Fibroblast of lung (primary cell): ENCODE measurements around the gene LOC101059915.
"Not testable (repeated sequence)": the region's sequence is repeated elsewhere in the genome, so short reads cannot be mapped to it uniquely, and the experiment has no call there.

Experiments used
- DNase-seq, 2 donors: peaks; one replicate each; pipeline versions ENCODE4 v3.0.0 to v3.0.0-alpha.2; 2010; ENCODE audit warnings: low read depth in 2 of 2
- H2AFZ ChIP-seq: 2 replicates; pipeline ENCODE4 v1.5.1; 2012; ENCODE audit warnings: low read length, control low read depth, inconsistent platforms
- H3K27ac ChIP-seq: 2 replicates; pipeline ENCODE4 v1.5.1; 2011; ENCODE audit warnings: low read length, control low read depth; ENCODE audit not compliant: insufficient read depth
- H3K27me3 ChIP-seq: 2 replicates; pipeline ENCODE4 v1.5.1; 2011; ENCODE audit warnings: mild to moderate bottlenecking, low read length; ENCODE audit not compliant: control insufficient read depth, insufficient read depth
- H3K36me3 ChIP-seq: 2 replicates; pipeline ENCODE4 v1.5.1; 2011; ENCODE audit warnings: low read length; ENCODE audit not compliant: control insufficient read depth, insufficient read depth
- H3K4me1 ChIP-seq: 2 replicates; pipeline ENCODE4 v1.5.1; 2011; ENCODE audit warnings: low read length; ENCODE audit not compliant: control insufficient read depth, insufficient read depth; ENCODE audit errors: extremely low read depth
- H3K4me2 ChIP-seq: 2 replicates; pipeline ENCODE4 v1.5.1; 2011; ENCODE audit warnings: low read length, control low read depth; ENCODE audit not compliant: insufficient read depth; ENCODE audit errors: extremely low read depth
- H3K4me3 ChIP-seq, 4 experiments: fragments of 200-600 bp in 1 of 4; sonication (generic) in 1 of 4; replicated peaks in 1 of 4; 2 replicates each; pipeline ENCODE4 v1.5.1; 2011 to 2016; ENCODE audit warnings: low read length in 4 of 4, low read depth in 3 of 4, mild to moderate bottlenecking in 3 of 4, control low read depth in 2 of 4, inconsistent platforms in 1 of 4, mixed read lengths in 1 of 4; ENCODE audit not compliant: insufficient read depth in 1 of 4; ENCODE audit errors: control extremely low read depth in 1 of 4
- H3K79me2 ChIP-seq: 2 replicates; pipeline ENCODE4 v1.5.1; 2012; ENCODE audit warnings: mild to moderate bottlenecking, low read length, inconsistent platforms; ENCODE audit not compliant: control insufficient read depth, insufficient read depth
- H3K9ac ChIP-seq: 2 replicates; pipeline ENCODE4 v1.5.1; 2011; ENCODE audit warnings: mild to moderate bottlenecking, low read length, control low read depth; ENCODE audit not compliant: insufficient read depth
- H3K9me3 ChIP-seq: 2 replicates; pipeline ENCODE4 v1.5.1; 2012; ENCODE audit warnings: low read depth, low read length; ENCODE audit not compliant: control insufficient read depth, insufficient read depth
- H4K20me1 ChIP-seq: 2 replicates; pipeline ENCODE4 v1.5.1; 2011; ENCODE audit warnings: low read length; ENCODE audit not compliant: control insufficient read depth, insufficient read depth; ENCODE audit errors: extremely low read depth
- EZH2 ChIP-seq: IDR thresholded peaks from 2 replicates; pipeline ENCODE4 v1.5.1; 2012; ENCODE audit warnings: low read length, control low read depth, mild to moderate bottlenecking; ENCODE audit errors: missing control alignments
- TF ChIP-seq, protein P1 (sequence below), 2 donors: IDR thresholded peaks in 1 of 2; conservative IDR thresholded peaks in 1 of 2; 1 replicate in 1 of 2; 2 replicates in 1 of 2; pipeline ENCODE4 v1.5.1; 2011 to 2012; ENCODE audit warnings: low read length in 2 of 2, control low read depth in 1 of 2, inconsistent platforms in 1 of 2, low read depth in 1 of 2, mild to moderate bottlenecking in 1 of 2

LOC101059915 gene

DNA sequence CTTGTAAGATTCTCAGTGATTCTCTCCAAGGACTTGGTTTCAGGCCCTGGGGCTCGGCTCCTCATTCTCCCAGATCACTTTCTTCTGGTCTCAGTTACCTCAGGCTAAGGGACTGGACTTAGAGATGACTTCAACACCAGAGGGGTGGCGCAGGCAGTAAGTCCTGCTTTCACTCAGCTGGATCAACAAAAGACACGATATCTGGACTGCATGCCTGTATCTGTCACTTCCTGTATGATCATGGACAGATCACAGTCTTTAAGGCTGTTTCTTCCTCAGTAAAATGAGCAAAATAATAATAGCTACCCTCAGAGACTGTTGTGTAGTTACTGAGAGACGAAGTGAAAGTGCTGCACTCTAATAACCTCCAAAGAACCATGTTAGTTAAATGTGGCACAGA, 29.5 kb upstream of the LOC101059915 start:
- peak overlapping the region; percentile 25 for H3K4me2 ChIP-seq
- H2AFZ ChIP-seq, result no peak overlapping the region
- H3K27ac ChIP-seq, result no peak overlapping the region
- H3K9me3 ChIP-seq, result no peaks in the 10 kb centered on the region
- H3K4me3 ChIP-seq, result peak overlapping the region in 1 of 4 experiments; percentile 17
- no peaks in the 10 kb centered on the region for H3K27me3 ChIP-seq
- DNase-seq, result peak; percentile 12 to 36
- no peaks in the 10 kb centered on the region for H3K79me2 ChIP-seq
- H3K36me3 ChIP-seq, result no peaks in the 10 kb centered on the region
- no peaks in the 10 kb centered on the region for H4K20me1 ChIP-seq
- TF ChIP-seq, protein P1, sequence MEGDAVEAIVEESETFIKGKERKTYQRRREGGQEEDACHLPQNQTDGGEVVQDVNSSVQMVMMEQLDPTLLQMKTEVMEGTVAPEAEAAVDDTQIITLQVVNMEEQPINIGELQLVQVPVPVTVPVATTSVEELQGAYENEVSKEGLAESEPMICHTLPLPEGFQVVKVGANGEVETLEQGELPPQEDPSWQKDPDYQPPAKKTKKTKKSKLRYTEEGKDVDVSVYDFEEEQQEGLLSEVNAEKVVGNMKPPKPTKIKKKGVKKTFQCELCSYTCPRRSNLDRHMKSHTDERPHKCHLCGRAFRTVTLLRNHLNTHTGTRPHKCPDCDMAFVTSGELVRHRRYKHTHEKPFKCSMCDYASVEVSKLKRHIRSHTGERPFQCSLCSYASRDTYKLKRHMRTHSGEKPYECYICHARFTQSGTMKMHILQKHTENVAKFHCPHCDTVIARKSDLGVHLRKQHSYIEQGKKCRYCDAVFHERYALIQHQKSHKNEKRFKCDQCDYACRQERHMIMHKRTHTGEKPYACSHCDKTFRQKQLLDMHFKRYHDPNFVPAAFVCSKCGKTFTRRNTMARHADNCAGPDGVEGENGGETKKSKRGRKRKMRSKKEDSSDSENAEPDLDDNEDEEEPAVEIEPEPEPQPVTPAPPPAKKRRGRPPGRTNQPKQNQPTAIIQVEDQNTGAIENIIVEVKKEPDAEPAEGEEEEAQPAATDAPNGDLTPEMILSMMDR (conservative IDR thresholded peaks at IDR 0.05 in 1 of 2, IDR thresholded peaks at IDR 0.05 in 1 of 2; ENCODE audit: low read depth in 1 of 2, low read length in 2 of 2), result no peak
- no peak for TF ChIP-seq EZH2
- no peak overlapping the region for H3K9ac ChIP-seq
- H3K4me1 ChIP-seq, result no peaks in the 10 kb centered on the region

DNA sequence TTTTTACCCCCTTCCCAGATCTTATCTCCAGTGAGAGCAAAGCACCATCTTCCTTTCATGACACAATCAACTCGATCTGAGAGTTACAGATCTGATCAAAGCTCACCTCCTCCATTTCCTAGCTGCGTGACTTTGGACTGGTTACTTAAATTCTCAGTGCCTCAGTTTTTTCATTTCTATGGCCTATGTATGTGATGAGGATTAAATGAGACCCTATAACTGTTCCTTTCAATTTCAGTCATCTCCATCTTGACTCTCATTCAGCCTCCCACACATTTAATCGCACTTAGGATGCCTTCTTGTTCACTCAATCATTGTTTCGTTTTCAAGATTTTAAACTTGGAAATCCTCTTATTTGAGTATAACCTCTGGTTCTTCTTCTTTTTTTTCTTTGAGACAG, 28.9 kb upstream of the LOC101059915 start:
- no peak overlapping the region for H2AFZ ChIP-seq
- no peak overlapping the region for H3K27ac ChIP-seq
- no peaks in the 10 kb centered on the region for H3K79me2 ChIP-seq
- no peaks in the 10 kb centered on the region for H3K36me3 ChIP-seq
- no peaks in the 10 kb centered on the region for H4K20me1 ChIP-seq
- TF ChIP-seq, protein P1 (conservative IDR thresholded peaks at IDR 0.05 in 1 of 2, IDR thresholded peaks at IDR 0.05 in 1 of 2; ENCODE audit: low read depth in 1 of 2, low read length in 2 of 2), result no peak
- no peak for TF ChIP-seq EZH2
- no peak overlapping the region for H3K4me3 ChIP-seq
- no peak for DNase-seq
- no peak overlapping the region for H3K9ac ChIP-seq
- no peaks in the 10 kb centered on the region for H3K27me3 ChIP-seq
- no peaks in the 10 kb centered on the region for H3K4me1 ChIP-seq
- H3K4me2 ChIP-seq, result peak overlapping the region; percentile 25
- H3K9me3 ChIP-seq, result no peaks in the 10 kb centered on the region

DNA sequence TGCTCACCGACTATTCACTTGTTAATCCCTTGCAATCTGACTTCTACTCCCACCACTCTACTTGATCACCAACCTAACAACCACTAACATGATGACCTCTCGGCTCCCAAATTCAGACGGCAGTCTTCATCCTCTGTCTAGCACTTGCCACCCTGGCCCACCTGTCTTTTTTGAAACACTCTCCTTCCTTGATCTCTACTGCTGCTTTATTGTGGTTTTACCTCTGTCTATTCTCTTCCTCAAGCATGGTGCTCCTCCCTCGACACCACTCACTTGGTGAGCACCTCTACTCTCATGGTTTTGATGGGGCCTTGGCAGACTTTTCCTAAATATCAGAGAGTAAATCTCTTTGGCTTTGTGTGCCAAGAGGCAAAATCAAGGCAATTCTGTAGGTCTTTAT, 27.3 kb upstream of the LOC101059915 start:
- Histone ChIP-seq H3K4me1 (no peaks in the 10 kb centered on the region), H3K9me3 (no peaks in the 10 kb centered on the region), H3K27ac (no peak overlapping the region), H2AFZ (no peak overlapping the region), H3K9ac (no peak overlapping the region), H3K4me2 (no peak overlapping the region), H3K27me3 (no peaks in the 10 kb centered on the region), H3K36me3 (no peaks in the 10 kb centered on the region), H3K4me3 (no peak overlapping the region), H3K79me2 (no peaks in the 10 kb centered on the region), H4K20me1 (no peaks in the 10 kb centered on the region)
- TF ChIP-seq EZH2, result no peak
- TF ChIP-seq, protein P1 (conservative IDR thresholded peaks at IDR 0.05 in 1 of 2, IDR thresholded peaks at IDR 0.05 in 1 of 2; ENCODE audit: low read depth in 1 of 2, low read length in 2 of 2), result no peak
- no peak for DNase-seq

DNA sequence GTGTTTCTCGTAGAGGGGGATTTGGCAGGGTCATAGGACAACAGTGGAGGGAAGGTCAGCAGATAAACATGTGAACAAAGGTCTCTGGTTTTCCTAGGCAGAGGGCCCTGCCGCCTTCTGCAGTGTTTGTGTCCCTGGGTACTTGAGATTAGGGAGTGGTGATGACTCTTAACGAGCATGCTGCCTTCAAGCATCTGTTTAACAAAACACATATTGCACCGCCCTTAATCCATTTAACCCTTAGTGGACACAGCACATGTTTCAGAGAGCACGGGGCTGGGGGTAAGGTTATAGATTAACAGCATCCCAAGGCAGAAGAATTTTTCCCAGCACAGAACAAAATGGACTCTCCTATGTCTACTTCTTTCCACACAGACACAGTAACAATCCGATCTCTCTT, 22.9 kb upstream of the LOC101059915 start:
- not testable (repeated sequence) for H4K20me1 ChIP-seq, H3K36me3 ChIP-seq, H3K4me1 ChIP-seq, H3K79me2 ChIP-seq, DNase-seq, H3K9me3 ChIP-seq, H3K27ac ChIP-seq, H3K27me3 ChIP-seq, H3K4me2 ChIP-seq, H2AFZ ChIP-seq, H3K4me3 ChIP-seq, H3K9ac ChIP-seq
